H4 (cell line): ENCODE data around the gene IQSEC3. TPM values are rescaled to one million over a fixed set of nuclear protein-coding genes. Genes with fewer than 3 reads are reported as not detected.

Experiments used
- DNase-seq: peaks from one replicate; pipeline ENCODE4 v3.0.0-alpha.2; 2015; ENCODE audit warnings: low spot score
- total RNA-seq: library from RNA; depleted of rRNA; stranded (reverse); fragments of >200 nt; shearing (Covaris generic); gene quantifications from 2 replicates; pipeline ENCODE4 v1.2.3, GENCODE V29; 2014

The IQSEC3 gene
- total RNA-seq, 1 experiment from 2014 or later, result not detected

DNA sequence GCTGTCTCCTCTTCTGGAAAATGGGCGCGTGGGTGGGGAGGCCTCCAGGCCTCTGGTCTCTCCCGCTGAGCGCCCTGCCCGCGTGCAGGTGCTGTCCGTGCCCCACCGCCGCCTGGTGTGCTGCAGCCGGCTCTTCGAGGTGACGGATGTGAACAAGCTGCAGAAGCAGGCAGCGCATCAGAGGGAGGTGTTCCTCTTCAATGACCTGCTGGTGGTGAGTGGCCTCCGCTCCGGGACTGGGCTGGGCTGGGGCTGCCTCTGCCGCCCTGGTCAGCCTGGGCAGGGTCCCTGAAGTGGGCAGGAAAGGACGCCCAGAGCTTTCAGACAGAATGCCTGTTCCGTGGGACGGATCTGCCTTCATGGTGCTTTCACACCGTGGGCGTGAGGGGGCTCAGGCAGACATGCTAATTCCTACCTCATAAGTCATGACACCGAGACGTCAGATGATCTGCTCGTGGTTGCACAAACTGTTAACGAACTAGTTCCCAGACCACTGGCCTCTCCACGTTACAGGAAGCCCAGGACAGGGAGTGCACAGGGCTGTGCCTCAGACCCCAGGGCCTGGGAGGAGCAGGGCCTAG, 96.9 kb downstream of the IQSEC3 start:
- no peak for DNase-seq

DNA sequence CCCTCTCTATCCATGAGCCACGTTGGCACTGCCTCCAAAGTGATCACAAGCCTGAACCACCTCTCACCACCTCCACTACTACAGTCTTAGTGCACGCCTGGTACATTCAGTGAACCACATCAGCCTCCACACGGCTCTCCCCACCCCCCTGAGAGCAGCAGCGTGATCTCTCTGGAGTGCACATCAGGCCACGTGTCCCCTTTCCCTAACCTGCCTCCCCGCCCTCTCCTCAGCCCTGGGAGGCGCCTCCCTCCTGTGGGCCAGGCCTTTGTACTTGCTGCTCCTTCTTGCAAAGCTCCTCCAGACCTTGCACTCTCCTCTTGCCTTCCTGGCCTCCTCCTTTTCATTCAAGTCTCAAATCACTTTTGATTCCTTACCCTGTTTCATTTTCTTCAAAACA, 97.6 kb downstream of the IQSEC3 start:
- DNase-seq, result no peak

- no peak for DNase-seq
Measured at GRCh38 chr12:165862-166368, 99.3 kb downstream of the IQSEC3 start.

DNA sequence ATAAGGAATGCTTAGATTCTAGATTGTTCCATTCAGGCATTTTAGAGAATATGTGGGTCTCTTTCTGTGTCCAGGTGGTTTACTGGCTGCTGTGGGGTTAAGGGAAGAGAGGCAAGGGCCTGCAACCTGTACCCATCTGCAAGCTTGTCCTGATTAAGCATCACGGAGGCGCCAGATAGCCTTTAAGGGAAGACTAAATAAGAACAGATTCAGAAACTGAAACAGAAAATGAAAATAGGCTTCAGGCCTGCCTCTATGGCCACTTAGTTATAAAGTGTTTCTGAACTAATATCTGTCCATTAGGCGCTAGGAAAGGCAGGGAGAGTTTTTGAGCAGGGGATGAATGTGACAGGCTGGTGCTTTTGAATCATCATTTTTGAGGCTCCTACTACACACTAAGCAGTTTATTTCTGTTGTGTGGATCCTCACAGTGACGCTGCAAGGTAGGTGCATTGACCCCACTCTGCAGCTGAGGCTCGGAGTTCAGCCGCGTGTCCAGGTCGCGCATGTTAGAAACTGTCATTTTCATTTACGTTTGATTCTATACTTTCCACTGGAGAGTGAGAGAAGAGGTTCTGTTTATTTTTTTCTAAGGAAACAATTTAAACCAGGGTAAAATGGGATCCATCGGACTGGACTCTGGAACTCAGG, 100.0 kb downstream of the IQSEC3 start:
- no peak for DNase-seq

GRCh38 chr12:167959-168600, 101.5 kb downstream of the IQSEC3 start:
- no peak for DNase-seq

DNA sequence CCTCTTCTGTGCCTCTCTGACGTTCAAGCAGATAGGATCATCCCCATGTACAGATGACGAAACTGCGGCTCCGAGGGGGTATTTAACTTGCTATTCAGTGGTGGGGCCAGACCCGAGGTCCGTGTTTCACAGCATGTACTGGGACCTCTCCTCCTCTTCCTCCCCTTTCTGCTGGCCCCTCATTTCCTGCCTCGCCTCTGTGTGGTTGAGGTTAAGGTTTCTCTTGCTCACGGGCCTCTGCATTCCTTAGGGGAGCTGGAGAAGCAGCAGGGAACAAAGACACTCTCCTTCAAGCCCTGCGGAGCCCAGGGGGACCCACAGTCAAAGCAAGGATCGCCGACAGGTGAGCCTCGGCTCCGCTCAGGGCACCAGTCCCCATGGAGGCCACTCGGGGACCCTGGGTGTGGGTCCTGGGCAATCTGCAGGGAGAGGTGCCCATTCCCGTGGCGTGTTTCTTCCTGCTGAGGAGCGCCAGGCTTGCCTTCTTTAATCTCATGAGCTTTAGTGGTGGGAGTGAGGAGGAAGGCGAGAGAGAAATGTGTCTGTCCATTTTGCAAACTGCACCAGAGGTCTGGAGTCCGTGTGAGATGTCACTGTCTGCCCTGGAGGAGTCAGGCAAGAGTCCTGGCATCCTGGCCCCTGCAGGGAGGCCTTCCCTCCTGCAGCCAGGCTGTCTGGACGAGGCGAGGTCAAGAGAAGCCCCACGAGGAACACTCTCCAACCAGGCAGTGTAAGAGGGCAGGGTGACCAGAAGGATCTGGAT, 102.4 kb downstream of the IQSEC3 start:
- DNase-seq, result peak; percentile 38

- no peak for DNase-seq
Measured at GRCh38 chr12:169528-170370, 103.2 kb downstream of the IQSEC3 start.

DNA sequence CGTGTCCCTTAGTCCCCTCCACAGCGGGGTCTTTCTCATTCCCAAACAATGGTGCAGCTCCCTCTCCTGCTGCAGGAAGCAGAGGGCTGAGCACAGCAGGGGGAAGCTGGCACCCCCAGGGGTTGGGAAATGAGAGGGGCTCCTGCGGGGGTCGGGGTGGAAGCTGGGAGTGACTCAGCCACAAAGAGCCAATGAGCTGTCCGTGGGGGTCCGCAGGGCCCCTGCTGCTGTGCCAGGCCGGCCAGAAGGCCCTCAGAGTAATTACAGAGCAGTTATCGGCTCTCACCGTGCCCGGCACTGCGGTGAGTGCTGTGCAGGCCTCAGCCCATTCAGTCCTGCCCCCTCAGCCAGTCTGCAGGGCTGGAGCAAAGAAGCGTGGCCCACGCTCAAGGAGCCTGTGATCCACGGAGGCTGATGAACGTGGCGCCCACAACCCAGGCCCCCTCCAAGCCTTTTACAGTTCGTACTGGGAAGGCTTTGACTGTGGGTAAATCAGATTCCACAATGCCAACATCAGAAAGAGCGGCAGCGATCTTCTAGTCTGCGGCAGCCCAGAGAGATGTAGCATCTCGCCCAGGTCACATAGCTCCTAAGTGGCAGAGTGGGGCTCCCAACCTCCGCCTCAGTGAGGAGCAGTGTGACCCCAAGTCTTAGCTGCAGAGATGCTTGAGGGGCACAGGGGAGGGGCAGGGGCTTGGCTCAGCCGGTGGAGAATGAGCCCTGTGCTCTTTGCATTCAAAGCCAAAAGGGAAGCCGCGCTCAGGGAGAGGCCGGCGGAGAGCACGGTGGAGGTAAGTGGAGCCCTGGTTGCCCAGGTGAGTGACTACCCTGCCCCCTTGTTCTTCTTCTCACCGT, 104.0 kb downstream of the IQSEC3 start:
- DNase-seq, result no peak

DNA sequence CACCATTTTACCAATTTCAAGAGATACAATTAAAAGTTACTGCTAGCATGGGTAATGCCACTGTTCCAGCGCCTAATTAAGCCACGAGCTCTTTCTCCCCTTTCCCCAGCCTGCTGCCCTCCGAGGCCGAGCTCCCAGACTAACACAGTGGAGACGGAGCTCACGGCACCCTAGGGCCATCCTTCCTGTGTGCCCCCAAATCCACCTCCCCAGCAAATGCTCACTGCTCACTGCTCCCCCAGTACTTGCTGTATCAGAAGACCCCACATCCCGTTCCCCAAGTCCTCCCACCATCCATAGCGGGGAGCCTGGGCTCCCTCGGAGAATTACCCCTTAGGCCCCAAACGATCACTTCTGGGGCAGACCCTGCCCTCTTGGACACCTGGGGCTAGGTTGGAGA, 104.7 kb downstream of the IQSEC3 start:
- DNase-seq, result no peak

GRCh38 chr12:171743-172676, 105.4 kb downstream of the IQSEC3 start:
- no peak for DNase-seq

GRCh38 chr12:172732-173161, 106.2 kb downstream of the IQSEC3 start:
- DNase-seq, result no peak

DNA sequence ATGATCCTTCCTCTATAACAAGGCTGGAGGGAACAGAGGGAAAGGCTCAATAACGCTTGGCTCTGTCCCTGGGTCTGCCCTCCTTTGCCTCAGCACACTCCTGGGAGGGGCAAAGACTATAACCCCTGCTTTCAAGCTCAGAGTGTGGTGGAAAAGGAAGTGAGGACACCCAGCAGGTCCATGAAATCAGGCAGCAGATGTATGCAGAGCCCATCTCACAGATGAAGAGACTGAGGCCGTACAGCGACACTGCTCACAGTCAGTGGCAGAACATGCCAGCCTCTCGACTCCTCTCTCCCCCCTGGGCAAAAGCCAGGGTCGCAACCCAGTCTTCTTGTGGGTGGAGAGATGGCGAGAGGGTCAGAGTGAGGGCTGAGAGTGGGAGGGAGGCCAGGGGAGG, 107.6 kb downstream of the IQSEC3 start:
- no peak for DNase-seq

DNA sequence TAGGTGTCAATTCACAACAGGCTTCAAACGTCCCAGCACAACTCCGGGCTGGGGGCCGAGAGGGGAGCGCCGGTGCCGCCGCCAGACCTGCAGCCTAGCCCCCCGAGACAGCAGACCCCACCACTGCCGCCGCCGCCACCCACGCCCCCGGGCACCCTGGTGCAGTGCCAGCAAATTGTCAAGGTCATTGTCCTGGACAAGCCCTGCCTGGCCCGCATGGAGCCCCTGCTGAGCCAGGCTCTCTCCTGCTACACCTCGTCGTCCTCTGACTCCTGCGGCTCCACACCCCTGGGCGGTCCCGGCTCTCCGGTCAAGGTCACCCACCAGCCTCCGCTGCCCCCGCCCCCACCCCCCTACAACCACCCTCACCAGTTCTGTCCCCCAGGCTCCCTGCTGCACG, 108.0 kb downstream of the IQSEC3 start:
- DNase-seq, result no peak

GRCh38 chr12:175250-175649, 108.7 kb downstream of the IQSEC3 start:
- DNase-seq, result no peak

DNA sequence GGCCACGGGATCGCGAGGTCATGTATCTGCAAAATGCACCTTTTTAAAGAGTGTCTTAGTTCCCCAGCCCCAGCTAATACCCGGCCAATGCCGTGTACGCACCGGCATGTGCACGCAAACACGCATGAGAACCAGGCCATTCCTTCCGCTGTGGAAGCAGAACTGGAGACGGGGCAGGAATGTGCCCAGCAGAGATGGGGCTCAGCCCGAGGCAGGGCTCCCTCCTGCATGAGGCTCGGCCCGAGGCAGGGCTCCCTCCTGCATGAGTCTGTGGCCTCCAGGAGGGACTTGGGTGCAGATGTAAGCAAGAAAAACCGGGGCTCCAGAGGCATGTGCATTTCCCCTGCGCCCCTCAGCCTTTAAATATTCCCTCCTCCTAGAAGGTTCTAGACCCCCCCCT, 109.2 kb downstream of the IQSEC3 start:
- no peak for DNase-seq

GRCh38 chr12:176321-177181, 110.0 kb downstream of the IQSEC3 start:
- peak; percentile 69 for DNase-seq

DNA sequence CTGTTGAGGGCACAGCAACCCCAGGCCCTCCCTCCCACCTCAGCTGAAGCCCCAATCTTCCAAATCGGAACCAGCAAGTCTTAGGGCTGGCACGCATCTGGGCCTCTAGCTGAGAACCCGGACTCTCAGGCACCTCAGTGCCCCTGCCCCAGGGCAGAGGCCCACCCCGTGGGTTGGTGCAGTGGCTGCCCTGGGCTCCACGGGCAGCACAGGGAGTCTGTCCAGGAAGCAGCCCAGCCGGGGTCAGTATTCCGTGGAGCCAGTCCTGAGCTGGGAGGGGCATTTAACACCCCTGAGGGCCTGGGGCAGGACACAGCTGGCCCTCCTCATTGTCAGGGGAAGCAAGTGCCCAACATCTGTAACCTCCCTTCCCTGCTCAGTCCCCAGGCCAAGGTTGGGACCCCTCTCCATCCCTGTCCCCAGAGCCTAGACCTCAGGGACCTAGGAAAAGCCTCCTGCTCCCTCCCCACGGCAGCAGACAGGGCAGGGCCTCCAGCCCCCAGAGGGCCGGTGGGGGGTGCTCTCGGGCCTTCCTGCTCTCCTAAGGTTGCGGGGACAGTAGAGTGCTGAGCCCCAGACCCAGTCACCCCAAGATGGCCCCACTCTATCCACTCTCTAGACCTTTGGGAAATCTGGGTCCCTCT, 110.9 kb downstream of the IQSEC3 start:
- no peak for DNase-seq
